Ovary (tissue), 3 donors: ENCODE measurements around the gene KCNN3.

Source experiments
- CTCF ChIP-seq, 3 donors: fragments of 450-650 bp in 2 of 3; fragments of 200-600 bp in 1 of 3; IDR thresholded peaks; one replicate each; pipeline versions ENCODE4 v1.5.1 to v1.8.0; 2016 to 2022; ENCODE audit warnings: antibody characterized with exemption in 3 of 3, mild to moderate bottlenecking in 1 of 3
- EP300 ChIP-seq: sonication (generic); formaldehyde crosslinking; IDR thresholded peaks from one replicate; pipeline ENCODE4 v1.6.1; 2017; ENCODE audit warnings: antibody characterized with exemption
- POLR2A ChIP-seq: fragments of 450-650 bp; IDR thresholded peaks from one replicate; pipeline ENCODE4 v1.6.1; 2017; ENCODE audit warnings: antibody characterized with exemption, mild to moderate bottlenecking, moderate library complexity
- donor health status: DM: no; HTN: no; CAD: no.

- TF ChIP-seq CTCF (IDR thresholded peaks at IDR 0.05) = no peak
- TF ChIP-seq POLR2A = no peak
- TF ChIP-seq EP300 = no peak
Observed at GRCh38 chr1:154716614-154717527, 153.2 kb downstream of the KCNN3 start.
